DMS53 treated with DMSO at 0.1 percent for 48 hours (cell line): ENCODE results near the gene TRIM17.

Experiments used
- DNase-seq: peaks from one replicate; lab custom pipeline; 2025; ENCODE audit not compliant: unreplicated experiment; lab: John Stamatoyannopoulos, UW

TRIM17 gene

GRCh38 chr1:228402641-228403025 lies 14.0 kb downstream of the TRIM17 start:
- DNase-seq, result no peak

- DNase-seq, result no peak
These were observed 14.7 kb downstream of the TRIM17 start for GRCh38 chr1:228401782-228402640.

- DNase-seq, result no peak
These were observed 15.8 kb downstream of the TRIM17 start for GRCh38 chr1:228400692-228401454.

- no peak for DNase-seq
These were observed 16.4 kb downstream of the TRIM17 start for GRCh38 chr1:228400237-228400651.

GRCh38 chr1:228399531-228400236 lies 17.0 kb downstream of the TRIM17 start:
- DNase-seq, result no peak

- no peak for DNase-seq
These were observed 17.8 kb downstream of the TRIM17 start for GRCh38 chr1:228398741-228399461.

GRCh38 chr1:228397966-228398365 lies 18.7 kb downstream of the TRIM17 start:
- DNase-seq, result no peak

- no peak for DNase-seq
These were observed 19.6 kb downstream of the TRIM17 start for GRCh38 chr1:228396770-228397662.

- no peak for DNase-seq
These were observed 21.9 kb downstream of the TRIM17 start for GRCh38 chr1:228394571-228395394.

GRCh38 chr1:228393811-228394570 lies 22.7 kb downstream of the TRIM17 start:
- no peak for DNase-seq

- peak; percentile 29 for DNase-seq
These were observed 23.4 kb downstream of the TRIM17 start for GRCh38 chr1:228393268-228393701.

GRCh38 chr1:228392111-228392936 lies 24.3 kb downstream of the TRIM17 start:
- DNase-seq, result no peak

- DNase-seq, result no peak
These were observed 25.1 kb downstream of the TRIM17 start for GRCh38 chr1:228391411-228392020.

- no peak for DNase-seq
These were observed 26.0 kb downstream of the TRIM17 start for GRCh38 chr1:228390649-228391048.

GRCh38 chr1:228387321-228387720 lies 29.3 kb downstream of the TRIM17 start:
- no peak for DNase-seq

GRCh38 chr1:228385232-228385631 lies 31.4 kb downstream of the TRIM17 start:
- DNase-seq, result no peak

GRCh38 chr1:228383773-228384172 lies 32.9 kb downstream of the TRIM17 start:
- no peak for DNase-seq
